IMR-90 (cell line): Measurements from ENCODE around the gene SYTL2. TPM values are rescaled to one million over a fixed set of nuclear protein-coding genes. Genes with fewer than 3 reads are reported as not detected.
A peak's percentile ranks its signal among the peaks of the same experiment; 100 is the strongest.

ENCODE experiments used
- ATAC-seq: fragments of 200-7000 bp; cut with Tn5 transposase; 2 replicates; pipeline ENCODE4 v1.9.1; 2020; ENCODE audit warnings: low read depth, mild to moderate bottlenecking, moderate library complexity
- BruUV-seq: library from RNA; stranded (reverse); fragments of 400-500 nt; replicated peaks from 2 replicates; lab custom pipeline; 2021; lab: Mats Ljungman, UMichigan
- CTCF ChIA-PET: fragments of 300-600 bp; formaldehyde crosslinking; extraction: SDS; loops from one replicate; lab custom pipeline; 2021; ENCODE audit warnings: antibody characterized with exemption; lab: Yijun Ruan, JAX
- POLR2A ChIA-PET: fragments of 300-600 bp; sonication (Branson Sonifier 250); formaldehyde crosslinking; loops from one replicate; lab custom pipeline; 2022; ENCODE audit warnings: antibody characterized with exemption; ENCODE audit not compliant: unreplicated experiment; lab: Charles Lee
- DNase-seq: peaks from one replicate; pipeline ENCODE4 v3.0.0; 2013
- H2AFZ ChIP-seq: replicated peaks from 2 replicates; pipeline ENCODE3; 2013; ENCODE audit warnings: low read length, mild to moderate bottlenecking; ENCODE audit not compliant: poor library complexity
- H2AK5ac ChIP-seq: 2 replicates; pipeline ENCODE4 v1.6.1; 2013; ENCODE audit warnings: low read depth, low read length, inconsistent platforms
- H2AK9ac ChIP-seq: replicated peaks from 2 replicates; pipeline ENCODE3; 2013; ENCODE audit warnings: mild to moderate bottlenecking, low read depth, low read length, moderate library complexity; ENCODE audit not compliant: poor library complexity
- H2BK120ac ChIP-seq: 2 replicates; pipeline ENCODE4 v1.6.1; 2013; ENCODE audit warnings: low read depth, low read length, inconsistent platforms
- H2BK15ac ChIP-seq: 3 replicates; pipeline ENCODE4 v1.6.1; 2013; ENCODE audit warnings: low read depth, low read length, inconsistent platforms
- H2BK20ac ChIP-seq: 2 replicates; pipeline ENCODE4 v1.6.1; 2013; ENCODE audit warnings: low read depth, mild to moderate bottlenecking, inconsistent platforms, low read length, moderate library complexity
- H2BK5ac ChIP-seq: 2 replicates; pipeline ENCODE4 v1.6.1; 2013; ENCODE audit warnings: mild to moderate bottlenecking, low read depth, low read length, inconsistent platforms; ENCODE audit not compliant: poor library complexity, severe bottlenecking
- H3K14ac ChIP-seq: replicated peaks from 2 replicates; pipeline ENCODE4 v1.6.1; 2013; ENCODE audit warnings: low read depth, low read length, inconsistent platforms
- H3K18ac ChIP-seq: 2 replicates; pipeline ENCODE4 v1.6.1; 2013; ENCODE audit warnings: low read depth, low read length, control low read depth
- H3K23ac ChIP-seq: 2 replicates; pipeline ENCODE4 v1.6.1; 2013; ENCODE audit warnings: low read depth, low read length, inconsistent platforms
- H3K27ac ChIP-seq: 2 replicates; pipeline ENCODE4 v1.5.1; 2013; ENCODE audit warnings: mild to moderate bottlenecking, control low read depth, low read length; ENCODE audit not compliant: insufficient read depth
- H3K27me3 ChIP-seq: 2 replicates; pipeline ENCODE4 v1.6.1; 2013; ENCODE audit warnings: low read length; ENCODE audit not compliant: control insufficient read depth, insufficient read depth
- H3K36me3 ChIP-seq: 2 replicates; pipeline ENCODE4 v1.6.1; 2013; ENCODE audit warnings: low read length, mixed read lengths; ENCODE audit not compliant: control insufficient read depth, insufficient read depth
- H3K4ac ChIP-seq: 2 replicates; pipeline ENCODE4 v1.6.1; 2013; ENCODE audit warnings: low read depth, low read length, inconsistent platforms
- H3K4me1 ChIP-seq: 2 replicates; pipeline ENCODE4 v1.6.1; 2013; ENCODE audit warnings: low read length, mixed read lengths; ENCODE audit not compliant: control insufficient read depth, insufficient read depth
- H3K4me2 ChIP-seq: 2 replicates; pipeline ENCODE4 v1.6.1; 2013; ENCODE audit warnings: low read depth, mild to moderate bottlenecking, control low read depth, low read length, moderate library complexity
- H3K4me3 ChIP-seq: 2 replicates; pipeline ENCODE4 v1.5.1; 2013; ENCODE audit warnings: low read depth, mild to moderate bottlenecking, control low read depth, low read length, moderate library complexity; ENCODE audit not compliant: insufficient read depth
- H3K56ac ChIP-seq: 2 replicates; pipeline ENCODE4 v1.6.1; 2013; ENCODE audit warnings: low read length, inconsistent platforms; ENCODE audit not compliant: insufficient read depth; ENCODE audit errors: extremely low read depth
- H3K79me1 ChIP-seq, 2 experiments: 2 replicates each; pipeline ENCODE4 v1.6.1; 2013; ENCODE audit warnings: low read length in 2 of 2, inconsistent platforms in 1 of 2, low read depth in 1 of 2
- H3K9ac ChIP-seq: 2 replicates; pipeline ENCODE4 v1.6.1; 2013; ENCODE audit warnings: low read depth, low read length, control low read depth
- H3K9me1 ChIP-seq: 2 replicates; pipeline ENCODE4 v1.6.1; 2013; ENCODE audit warnings: low read length, inconsistent platforms; ENCODE audit not compliant: insufficient read depth
- H3K9me3 ChIP-seq: 2 replicates; pipeline ENCODE4 v1.6.1; 2013; ENCODE audit warnings: low read length; ENCODE audit not compliant: control insufficient read depth, insufficient read depth
- H4K20me1 ChIP-seq: 2 replicates; pipeline ENCODE4 v1.6.1; 2013; ENCODE audit warnings: low read length, inconsistent platforms; ENCODE audit not compliant: insufficient read depth
- H4K5ac ChIP-seq: 2 replicates; pipeline ENCODE4 v1.6.1; 2013; ENCODE audit warnings: mild to moderate bottlenecking, low read depth, low read length, control low read depth
- H4K8ac ChIP-seq, 2 experiments: 2 replicates each; pipeline ENCODE4 v1.6.1; 2013; ENCODE audit warnings: low read depth in 2 of 2, low read length in 2 of 2, control low read depth in 1 of 2, inconsistent platforms in 1 of 2
- H4K91ac ChIP-seq: 2 replicates; pipeline ENCODE4 v1.6.1; 2013; ENCODE audit warnings: low read depth, low read length, inconsistent platforms; ENCODE audit not compliant: insufficient read depth
- MAFK ChIP-seq: IDR thresholded peaks from 2 replicates; pipeline ENCODE4 v1.6.1; 2012; ENCODE audit warnings: low read depth, low read length, improper control_type of control experiment
- SMC3 ChIP-seq: fragments of 150-350 bp; IDR thresholded peaks from 2 replicates; pipeline ENCODE4 v1.6.1; 2016; ENCODE audit warnings: low read depth, mild to moderate bottlenecking, antibody characterized with exemption, low read length, moderate library complexity
- WGBS, 2 experiments: methylation state at CpG; one replicate each; pipeline versions ENCODE4 v1.1.5 to v1.1.7; 2013; ENCODE audit warnings: missing lambda C conversion rate in 2 of 2; ENCODE audit not compliant: insufficient read length in 1 of 2; ENCODE audit errors: extremely low coverage in 2 of 2; 5-methylcytosine and 5-hydroxymethylcytosine counted together
- dilution Hi-C: fragments of 300-500 bp; cut with HindIII; formaldehyde crosslinking; loops from one replicate; pipeline ENCODE4 v1.14.3; 2018; ENCODE audit warnings: low sequenced_read_pairs; ENCODE audit not compliant: unreplicated experiment
- in situ Hi-C: fragments of 300-500 bp; cut with MboI; formaldehyde crosslinking; loops from 3 replicates; pipeline ENCODE4 v1.14.3; 2019; ENCODE audit warnings: low sequenced_read_pairs, inconsistent platforms, mixed read lengths
- intact Hi-C: fragments of 100-400 bp; cut with micrococcal nuclease; formaldehyde crosslinking; loops from 2 replicates; pipeline ENCODE4 v1.10.0; 2022
- polyA plus RNA-seq, 3 experiments: library from polyadenylated mRNA; depleted of rRNA; stranded (reverse); fragments of >200 nt; gene quantifications; 2 replicates each; pipeline ENCODE4 v1.2.3, GENCODE V29; 2012; ENCODE audit warnings: low replicate concordance in 1 of 3
- total RNA-seq: library from RNA; depleted of rRNA; stranded (reverse); fragments of >200 nt; gene quantifications from 2 replicates; pipeline ENCODE4 v1.2.3, GENCODE V29; 2012

The SYTL2 gene
- total and polyA plus RNA-seq, 2 of the 4 experiments (the other 2 are of a cell fraction), result 45.2 to 70.0 TPM

DNA sequence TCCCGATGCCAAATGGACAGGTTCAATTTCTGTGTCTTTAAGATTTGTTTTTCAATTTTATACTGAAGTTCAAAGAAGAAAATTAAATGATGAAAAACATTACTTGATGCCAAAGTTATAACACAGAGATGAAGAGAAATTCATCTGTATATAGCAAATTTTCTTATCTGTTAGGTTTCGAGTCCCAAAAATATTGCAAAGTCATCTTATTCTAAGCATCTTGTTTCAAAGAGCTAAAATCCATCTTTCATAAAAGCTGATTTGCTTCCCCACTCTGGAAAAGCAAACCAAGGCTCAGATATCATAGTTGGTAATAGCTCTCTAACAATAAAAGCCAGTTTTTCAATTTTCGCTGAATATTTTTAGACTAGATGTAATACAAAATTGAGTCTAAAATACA, 106.0 kb downstream of the SYTL2 start:
- CTCF ChIA-PET, result interaction anchor here (1.5 kb wide), 1 partner anchor 10 kb away, joined by 5 read pairs; no protein-coding TSS in a partner anchor

More for the DNA sequence above, 106.0 kb downstream of the SYTL2 start:
- H2BK15ac ChIP-seq, result no peak overlapping the region
- in situ Hi-C loops (no loop called here), dilution Hi-C loops (no loop called here), intact Hi-C loops (no loop called here)
- WGBS, 2 experiments, result no CpG with 5 or more reads among the region's 3 CpGs
- no peak overlapping the region for H2BK120ac ChIP-seq
- no peak overlapping the region for H3K4ac ChIP-seq
- H3K27ac ChIP-seq, result no peak overlapping the region
- no TSS peak for BruUV-seq
- no peak overlapping the region for H2BK5ac ChIP-seq
- no peak overlapping the region for H3K9ac ChIP-seq
- H4K5ac ChIP-seq, result no peak overlapping the region
- no peak overlapping the region for H2AFZ ChIP-seq
- H3K4me2 ChIP-seq, result no peak overlapping the region
- no peak overlapping the region for H2AK5ac ChIP-seq
- no peak overlapping the region for H4K91ac ChIP-seq
- H3K36me3 ChIP-seq, result peaks cover 14% of the 10 kb centered on the region
- no peak overlapping the region for H3K14ac ChIP-seq
- H3K9me3 ChIP-seq, result no peaks in the 10 kb centered on the region
- H2AK9ac ChIP-seq, result no peak overlapping the region
- no peak overlapping the region for H4K8ac ChIP-seq
- H3K27me3 ChIP-seq, result no peaks in the 10 kb centered on the region
- H3K79me1 ChIP-seq, result 0 out of 4 replicates have a peak, but pooled peaks cover 0 to 3% of the 10 kb centered on the region in 2 experiments
- no peaks in the 10 kb centered on the region for H4K20me1 ChIP-seq
- no peaks in the 10 kb centered on the region for H3K4me1 ChIP-seq
- TF ChIP-seq MAFK (peak; percentile 68; the same call in 1 of the 2 replicates), SMC3 (no peak)
- no peak overlapping the region for H3K56ac ChIP-seq
- H2BK20ac ChIP-seq, result no peak overlapping the region
- no peak overlapping the region for H3K18ac ChIP-seq
- no peak overlapping the region for H3K23ac ChIP-seq
- H3K9me1 ChIP-seq, result peaks cover 3% of the 10 kb centered on the region; the same call in 1 of the 2 replicates
- ATAC-seq (no peak), DNase-seq (no peak)
- POLR2A ChIA-PET, result no interaction called here
- no peak overlapping the region for H3K4me3 ChIP-seq
